ENCODE results near the gene PMM2.

DNA sequence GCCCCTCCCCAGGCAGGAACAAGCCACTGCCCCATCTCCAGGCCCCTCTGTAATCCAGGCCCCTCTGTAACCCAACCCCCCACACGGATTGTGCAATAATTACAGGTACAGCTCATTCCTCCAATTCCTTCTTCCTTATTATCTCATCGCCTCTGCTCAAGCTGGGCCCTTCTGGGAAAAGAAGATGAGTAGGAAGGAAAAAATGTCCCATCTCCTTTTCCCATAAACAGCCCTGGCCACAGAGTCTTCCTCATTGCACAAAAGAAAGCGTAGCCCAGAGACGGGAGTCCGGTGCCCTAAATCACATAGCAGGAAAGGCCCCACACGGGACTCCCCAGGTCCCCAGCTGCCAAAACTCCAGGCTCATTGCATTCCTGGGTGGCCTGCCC is 80.9 kb downstream of the PMM2 start:
- no peak for TF ChIP-seq POLR2A (IDR thresholded peaks at IDR 0.05; ENCODE audit: extremely low read depth, insufficient read length)
- TF ChIP-seq, protein P1, sequence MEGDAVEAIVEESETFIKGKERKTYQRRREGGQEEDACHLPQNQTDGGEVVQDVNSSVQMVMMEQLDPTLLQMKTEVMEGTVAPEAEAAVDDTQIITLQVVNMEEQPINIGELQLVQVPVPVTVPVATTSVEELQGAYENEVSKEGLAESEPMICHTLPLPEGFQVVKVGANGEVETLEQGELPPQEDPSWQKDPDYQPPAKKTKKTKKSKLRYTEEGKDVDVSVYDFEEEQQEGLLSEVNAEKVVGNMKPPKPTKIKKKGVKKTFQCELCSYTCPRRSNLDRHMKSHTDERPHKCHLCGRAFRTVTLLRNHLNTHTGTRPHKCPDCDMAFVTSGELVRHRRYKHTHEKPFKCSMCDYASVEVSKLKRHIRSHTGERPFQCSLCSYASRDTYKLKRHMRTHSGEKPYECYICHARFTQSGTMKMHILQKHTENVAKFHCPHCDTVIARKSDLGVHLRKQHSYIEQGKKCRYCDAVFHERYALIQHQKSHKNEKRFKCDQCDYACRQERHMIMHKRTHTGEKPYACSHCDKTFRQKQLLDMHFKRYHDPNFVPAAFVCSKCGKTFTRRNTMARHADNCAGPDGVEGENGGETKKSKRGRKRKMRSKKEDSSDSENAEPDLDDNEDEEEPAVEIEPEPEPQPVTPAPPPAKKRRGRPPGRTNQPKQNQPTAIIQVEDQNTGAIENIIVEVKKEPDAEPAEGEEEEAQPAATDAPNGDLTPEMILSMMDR (IDR thresholded peaks at IDR 0.05; ENCODE audit: low read depth, low read length) = no peak

Measured in NB4 (cell line).